ENCODE measurements around the gene MRAS.

Gene MRAS

DNA sequence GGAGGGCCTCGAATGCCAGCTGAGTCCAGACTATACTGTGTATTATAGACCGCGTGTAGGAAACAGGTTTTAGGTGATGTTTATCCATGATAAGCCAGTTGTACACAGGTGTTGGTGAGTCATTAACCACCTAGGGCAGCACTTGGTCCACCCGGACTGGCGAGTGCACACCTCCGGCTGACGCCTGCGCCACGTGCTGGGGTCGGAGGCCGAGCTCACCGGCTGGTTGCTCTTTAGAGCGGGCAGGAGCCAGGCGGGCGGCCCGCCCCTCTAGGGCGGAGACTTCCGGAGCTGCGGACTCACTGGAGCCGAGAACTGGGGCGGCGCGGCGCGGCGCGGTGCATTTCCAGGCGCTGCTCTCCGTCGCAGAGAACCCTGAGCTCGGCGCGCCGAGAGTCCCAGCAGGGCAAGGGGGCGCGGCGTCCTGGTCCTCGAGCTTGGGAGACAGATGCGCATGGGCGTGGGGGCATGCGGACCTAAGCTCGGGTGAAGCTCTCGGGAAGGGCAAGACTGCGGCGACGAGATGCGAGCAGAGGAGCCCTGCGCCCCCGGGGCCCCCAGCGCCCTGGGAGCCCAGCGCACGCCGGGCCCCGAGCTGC lies 86.0 kb downstream of the MRAS start, which contains the start of gene ESYT3:
TSS of gene ESYT3 (plus strand) at position 341 of the 599 bp plus-strand sequence. CDS start at position 524, 183 bp downstream.
- no peak for DNase-seq (ENCODE audit: extremely low read depth, low read depth)
- TF ChIP-seq, protein P1, sequence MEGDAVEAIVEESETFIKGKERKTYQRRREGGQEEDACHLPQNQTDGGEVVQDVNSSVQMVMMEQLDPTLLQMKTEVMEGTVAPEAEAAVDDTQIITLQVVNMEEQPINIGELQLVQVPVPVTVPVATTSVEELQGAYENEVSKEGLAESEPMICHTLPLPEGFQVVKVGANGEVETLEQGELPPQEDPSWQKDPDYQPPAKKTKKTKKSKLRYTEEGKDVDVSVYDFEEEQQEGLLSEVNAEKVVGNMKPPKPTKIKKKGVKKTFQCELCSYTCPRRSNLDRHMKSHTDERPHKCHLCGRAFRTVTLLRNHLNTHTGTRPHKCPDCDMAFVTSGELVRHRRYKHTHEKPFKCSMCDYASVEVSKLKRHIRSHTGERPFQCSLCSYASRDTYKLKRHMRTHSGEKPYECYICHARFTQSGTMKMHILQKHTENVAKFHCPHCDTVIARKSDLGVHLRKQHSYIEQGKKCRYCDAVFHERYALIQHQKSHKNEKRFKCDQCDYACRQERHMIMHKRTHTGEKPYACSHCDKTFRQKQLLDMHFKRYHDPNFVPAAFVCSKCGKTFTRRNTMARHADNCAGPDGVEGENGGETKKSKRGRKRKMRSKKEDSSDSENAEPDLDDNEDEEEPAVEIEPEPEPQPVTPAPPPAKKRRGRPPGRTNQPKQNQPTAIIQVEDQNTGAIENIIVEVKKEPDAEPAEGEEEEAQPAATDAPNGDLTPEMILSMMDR (IDR thresholded peaks at IDR 0.05; ENCODE audit: low read depth, low read length), result no peak

DNA sequence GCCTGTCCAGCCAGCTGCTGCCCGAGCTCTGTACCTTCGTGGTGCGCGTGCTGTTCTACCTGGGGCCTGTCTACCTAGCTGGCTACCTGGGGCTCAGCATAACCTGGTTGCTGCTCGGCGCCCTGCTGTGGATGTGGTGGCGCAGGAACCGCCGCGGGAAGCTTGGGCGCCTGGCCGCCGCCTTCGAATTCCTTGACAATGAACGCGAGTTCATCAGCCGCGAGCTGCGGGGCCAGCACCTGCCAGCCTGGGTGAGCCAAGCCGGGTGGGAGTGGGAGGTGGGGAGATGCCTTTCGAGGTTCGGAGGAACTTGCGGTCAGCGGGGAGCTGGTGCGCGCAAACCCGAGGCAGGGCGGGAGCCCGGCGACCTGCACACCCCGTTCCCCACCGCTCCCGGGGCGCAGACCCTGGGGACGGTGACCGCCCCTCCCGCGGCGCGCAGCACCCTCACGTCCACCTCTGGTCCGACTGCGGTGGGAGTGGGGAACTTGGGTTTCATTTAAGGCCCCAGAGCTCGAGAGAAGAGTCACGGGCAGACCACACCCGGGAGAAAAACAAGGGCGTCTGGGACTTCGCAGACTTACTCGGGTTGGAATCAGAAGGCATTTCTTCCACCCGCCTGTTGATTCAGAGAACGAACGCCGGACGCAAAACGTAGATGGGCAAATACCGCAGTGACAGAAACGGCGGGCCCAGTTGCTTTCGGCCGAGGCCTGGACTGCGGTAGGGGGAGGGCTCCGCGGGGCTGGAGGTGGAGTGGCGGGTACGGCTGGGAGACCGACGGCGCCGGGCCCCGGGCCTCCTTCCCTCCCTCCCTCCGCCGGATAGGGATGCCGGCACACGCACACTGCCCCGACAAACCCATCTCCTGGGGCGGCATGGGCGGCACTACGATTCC lies 86.7 kb downstream of the MRAS start:
- TF ChIP-seq, protein P1 (IDR thresholded peaks at IDR 0.05; ENCODE audit: low read depth, low read length), result no peak
- no peak for DNase-seq (ENCODE audit: extremely low read depth, low read depth)

DNA sequence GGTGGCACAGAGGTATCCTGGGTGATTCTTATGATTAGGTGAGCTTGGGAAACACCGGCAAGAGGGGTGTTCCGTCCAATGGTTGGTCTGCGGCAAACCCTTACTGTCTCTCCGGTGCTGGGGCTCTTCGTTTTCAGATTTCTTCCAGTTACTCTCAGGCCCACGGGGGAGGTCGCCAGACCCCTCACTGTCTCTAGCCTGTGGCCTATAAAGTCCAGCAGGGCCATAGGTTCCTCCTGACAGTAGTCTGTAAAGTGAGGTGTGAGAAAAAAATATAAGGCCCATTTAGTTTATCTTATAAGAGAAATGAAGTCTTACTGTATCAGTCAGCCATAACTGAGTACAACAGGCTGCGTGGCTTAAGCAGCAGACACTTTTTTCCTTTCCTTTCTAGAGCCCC lies 87.5 kb downstream of the MRAS start:
- TF ChIP-seq, protein P1 (IDR thresholded peaks at IDR 0.05; ENCODE audit: low read depth, low read length), result no peak
- no peak for DNase-seq (ENCODE audit: extremely low read depth, low read depth)

DNA sequence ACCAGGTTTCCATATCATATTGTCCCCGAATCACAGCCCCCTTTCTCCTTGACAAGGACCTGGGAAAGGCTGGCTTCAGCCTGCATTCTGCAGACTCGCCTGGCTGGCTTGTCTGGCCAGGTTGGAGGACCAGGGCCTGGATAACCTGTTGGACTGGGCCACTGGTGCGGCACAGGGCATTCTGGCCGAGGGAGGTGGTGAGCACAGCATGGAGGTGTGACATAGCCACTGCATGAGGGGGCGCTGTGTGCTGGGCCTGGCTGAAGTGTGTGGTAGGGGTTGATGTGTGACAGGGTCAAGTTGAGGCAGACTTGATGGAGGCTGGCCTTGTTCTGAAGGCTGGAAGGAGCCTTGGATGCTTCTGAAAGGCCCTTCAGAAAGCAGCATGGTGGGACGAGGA lies 88.9 kb downstream of the MRAS start:
- TF ChIP-seq, protein P1 (IDR thresholded peaks at IDR 0.05; ENCODE audit: low read depth, low read length), result no peak
- DNase-seq (ENCODE audit: extremely low read depth, low read depth), result no peak

DNA sequence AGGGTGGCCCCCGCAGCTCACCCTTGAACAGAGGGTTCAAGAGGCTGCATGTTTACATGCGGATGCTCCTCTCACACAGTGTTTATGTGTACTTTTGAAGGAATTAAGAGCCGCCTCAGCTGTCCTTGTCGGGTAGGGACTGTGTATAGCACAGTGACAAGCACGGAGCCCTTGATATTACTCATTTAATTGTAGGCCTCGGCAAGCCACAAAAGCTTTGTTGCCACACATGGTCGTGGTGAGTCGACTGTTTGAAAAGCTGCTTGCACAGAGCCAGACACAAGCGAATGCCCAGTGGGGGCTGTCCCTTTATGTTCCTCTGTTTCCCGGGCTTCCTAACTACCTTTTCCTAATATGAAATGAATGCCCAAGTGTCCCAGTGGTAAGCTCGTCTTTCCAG lies 90.5 kb downstream of the MRAS start:
- TF ChIP-seq, protein P1 (IDR thresholded peaks at IDR 0.05; ENCODE audit: low read depth, low read length), result no peak

DNA sequence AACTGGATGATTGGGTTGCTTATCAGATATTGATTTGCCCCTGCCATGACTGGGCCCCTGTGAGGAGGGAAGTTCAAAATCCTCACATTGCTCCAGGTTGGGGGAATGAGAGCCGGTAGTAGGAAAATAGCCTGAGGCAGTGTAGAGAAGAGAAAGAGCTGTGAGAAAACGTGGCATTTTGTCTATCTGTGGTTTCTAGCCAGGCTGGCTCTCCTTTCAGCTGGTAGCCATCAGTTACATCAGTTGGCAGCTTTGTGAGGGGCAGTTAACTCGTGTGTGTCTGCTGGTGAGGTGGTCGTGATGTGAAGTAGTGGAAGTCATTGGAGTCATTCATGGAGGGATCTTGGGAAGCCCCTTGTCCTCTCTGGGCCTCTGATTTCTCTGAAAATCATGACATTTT lies 91.3 kb downstream of the MRAS start:
- no peak for DNase-seq (ENCODE audit: extremely low read depth, low read depth)

More for the DNA sequence above, 90.5 kb downstream of the MRAS start:
- DNase-seq (ENCODE audit: extremely low read depth, low read depth), result no peak

More for the DNA sequence above, 91.3 kb downstream of the MRAS start:
- TF ChIP-seq, protein P1 (IDR thresholded peaks at IDR 0.05; ENCODE audit: low read depth, low read length), result no peak
